Activated T-cell treated with anti-CD3 and anti-CD28 coated beads, Interleukin-2, amount 50 U/mL, for 72 hours (primary cell): Measurements from ENCODE around the gene PPP2R5E. TPM values are rescaled to one million over a fixed set of nuclear protein-coding genes. Genes with fewer than 3 reads are reported as not detected.
"Not testable (repeated sequence)": the region's sequence is repeated elsewhere in the genome, so short reads cannot be mapped to it uniquely, and the experiment has no call there.

Source experiments
- ATAC-seq, 2 donors: fragments of 150-1000 bp; cut with Tn5 transposase; replicated peaks in 1 of 2; 2 replicates each; pipeline ENCODE4 v1.10.0; 2021; ENCODE audit warnings: moderate library complexity in 2 of 2, mild to moderate bottlenecking in 1 of 2
- DNase-seq, 2 donors: peaks; one replicate each; pipeline ENCODE4 v3.0.0; 2021 to 2022; ENCODE audit warnings: mixed read lengths in 1 of 2
- H3K27ac Mint-ChIP-seq: one replicate; pipeline ENCODE4 v1.8.0; 2022; ENCODE audit warnings: mild to moderate bottlenecking, moderate library complexity, mixed read lengths
- H3K27me3 Mint-ChIP-seq: one replicate; pipeline ENCODE4 v1.8.0; 2022; ENCODE audit warnings: low read depth, mixed read lengths
- H3K36me3 Mint-ChIP-seq, 2 donors: one replicate each; pipeline ENCODE4 v1.8.0; 2022; ENCODE audit warnings: mixed read lengths in 2 of 2, mild to moderate bottlenecking in 1 of 2; ENCODE audit not compliant: insufficient read depth in 2 of 2
- H3K4me1 Mint-ChIP-seq: one replicate; pipeline ENCODE4 v1.8.0; 2022; ENCODE audit warnings: low read depth, mixed read lengths
- H3K4me3 Mint-ChIP-seq, 2 donors: one replicate each; pipeline ENCODE4 v1.8.0; 2022; ENCODE audit warnings: mild to moderate bottlenecking in 2 of 2, mixed read lengths in 2 of 2, moderate library complexity in 2 of 2
- H3K9me3 Mint-ChIP-seq, 2 donors: one replicate each; pipeline ENCODE4 v1.8.0; 2022; ENCODE audit warnings: mixed read lengths in 2 of 2
- total RNA-seq, 2 donors: library from RNA; stranded (reverse); gene quantifications; one replicate each; pipeline ENCODE4 v1.2.3, GENCODE V29; 2022

Gene PPP2R5E
- total RNA-seq, result 10 to 100 TPM; 40.6 to 44.9 TPM

- Mint-ChIP-seq H3K4me3 (peak within 1 kb of the TSS; percentile 95 to 96), H3K9me3 (no peaks in the 10 kb centered on the region), H3K27me3 (no peaks in the 10 kb centered on the region), H3K4me1 (peaks cover 29% of the 10 kb centered on the region), H3K27ac (peak within 1 kb of the TSS; percentile 86), H3K36me3 (peaks cover 4 to 7% of the 10 kb centered on the region in 2 donors)
- ATAC-seq (peak; percentile 97), DNase-seq (peak; percentile 96 to 98)
Observed at GRCh38 chr14:63543000-63543825, at the start of gene PPP2R5E. TSS of gene PPP2R5E (minus strand) at chr14:63543377. CDS start at chr14:63539685, 3,692 bp downstream.

DNA sequence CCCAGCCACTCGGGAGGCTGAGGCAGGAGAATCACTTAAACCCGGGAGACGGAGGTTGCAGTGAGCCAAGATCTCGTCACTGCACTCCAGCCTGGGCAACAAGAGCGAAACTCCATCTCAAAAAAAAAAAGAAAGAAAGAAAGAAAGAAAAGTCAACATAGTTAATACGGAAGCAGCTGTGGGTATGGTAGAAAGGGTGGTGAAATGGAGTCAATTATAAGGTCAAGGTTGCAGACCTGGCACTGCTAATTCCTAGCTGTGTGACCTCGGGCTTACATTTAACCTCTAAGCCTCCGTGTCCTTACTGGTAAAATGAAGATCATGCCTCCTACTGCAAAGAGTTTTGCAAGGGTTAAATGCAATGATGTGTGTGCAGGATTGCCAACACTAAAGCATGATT is 39.9 kb upstream of the PPP2R5E start:
- not testable (repeated sequence) for H3K4me3 Mint-ChIP-seq, H3K9me3 Mint-ChIP-seq, H3K27ac Mint-ChIP-seq

GRCh38 chr14:63581491-63581890 is 38.3 kb upstream of the PPP2R5E start:
- DNase-seq (no peak), ATAC-seq (no peak)
- H3K36me3 Mint-ChIP-seq, result no peaks in the 10 kb centered on the region
- no peak overlapping the region for H3K27ac Mint-ChIP-seq
- H3K4me1 Mint-ChIP-seq, result no peaks in the 10 kb centered on the region
- no peaks in the 10 kb centered on the region for H3K27me3 Mint-ChIP-seq
- H3K9me3 Mint-ChIP-seq, result no peaks in the 10 kb centered on the region
- no peak overlapping the region for H3K4me3 Mint-ChIP-seq

More for the DNA sequence above, 39.9 kb upstream of the PPP2R5E start:
- not testable (repeated sequence) for DNase-seq, H3K4me1 Mint-ChIP-seq, ATAC-seq, H3K36me3 Mint-ChIP-seq, H3K27me3 Mint-ChIP-seq

DNA sequence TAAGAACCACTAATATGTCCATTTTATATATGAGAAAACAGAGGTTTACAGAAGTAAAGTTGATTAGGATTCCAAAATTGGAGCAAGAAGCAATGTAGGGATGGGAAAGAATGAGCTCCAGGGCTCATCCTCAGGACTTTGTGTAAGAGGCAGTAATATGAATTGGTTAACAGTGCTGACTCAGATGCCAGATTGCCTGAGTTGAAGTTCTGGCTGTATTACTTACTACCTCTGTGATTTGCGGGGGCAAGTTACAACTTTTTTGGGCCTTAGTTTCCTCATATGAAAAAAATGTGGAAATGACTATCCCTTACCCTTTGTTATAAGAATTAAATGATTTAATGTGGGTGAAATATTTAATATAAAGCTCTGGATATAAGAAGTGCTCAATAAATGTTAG is 35.1 kb upstream of the PPP2R5E start:
- H3K4me1 Mint-ChIP-seq, result no peaks in the 10 kb centered on the region
- no peak overlapping the region for H3K27ac Mint-ChIP-seq

GRCh38 chr14:63573581-63573980 is 30.4 kb upstream of the PPP2R5E start:
- Mint-ChIP-seq H3K4me3 (no peak overlapping the region), H3K27me3 (no peaks in the 10 kb centered on the region), H3K9me3 (no peaks in the 10 kb centered on the region), H3K4me1 (no peaks in the 10 kb centered on the region), H3K36me3 (no peaks in the 10 kb centered on the region), H3K27ac (no peak overlapping the region)
- DNase-seq, result no peak
- ATAC-seq, result no peak

More for the DNA sequence above, 35.1 kb upstream of the PPP2R5E start:
- Mint-ChIP-seq H3K9me3 (no peaks in the 10 kb centered on the region), H3K36me3 (no peaks in the 10 kb centered on the region), H3K4me3 (no peak overlapping the region), H3K27me3 (no peaks in the 10 kb centered on the region)
- no peak for ATAC-seq
- DNase-seq, result no peak

DNA sequence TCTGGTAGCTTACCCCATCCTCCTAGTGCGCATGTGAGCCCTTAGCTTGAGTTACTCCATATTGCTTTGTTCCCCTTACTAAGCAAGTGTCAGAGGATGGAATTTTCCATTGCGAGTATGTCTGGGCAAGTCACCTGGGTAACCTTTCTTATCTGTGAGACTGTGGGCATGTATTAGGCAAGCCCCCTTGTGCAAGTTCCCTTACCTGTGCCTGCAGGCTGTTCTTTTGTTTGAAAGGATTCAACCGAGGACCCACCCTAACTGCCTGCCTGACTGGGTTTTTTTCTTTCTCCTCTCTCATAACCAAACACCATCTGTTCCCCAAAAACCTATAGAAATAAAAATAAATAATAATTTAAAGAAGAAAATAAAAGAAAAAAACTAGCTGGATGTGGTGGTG is 22.3 kb upstream of the PPP2R5E start:
- no peak for ATAC-seq
- Mint-ChIP-seq H3K4me3 (no peak overlapping the region), H3K4me1 (no peaks in the 10 kb centered on the region), H3K9me3 (no peaks in the 10 kb centered on the region), H3K36me3 (no peaks in the 10 kb centered on the region), H3K27me3 (no peaks in the 10 kb centered on the region), H3K27ac (no peak overlapping the region)
- no peak for DNase-seq

DNA sequence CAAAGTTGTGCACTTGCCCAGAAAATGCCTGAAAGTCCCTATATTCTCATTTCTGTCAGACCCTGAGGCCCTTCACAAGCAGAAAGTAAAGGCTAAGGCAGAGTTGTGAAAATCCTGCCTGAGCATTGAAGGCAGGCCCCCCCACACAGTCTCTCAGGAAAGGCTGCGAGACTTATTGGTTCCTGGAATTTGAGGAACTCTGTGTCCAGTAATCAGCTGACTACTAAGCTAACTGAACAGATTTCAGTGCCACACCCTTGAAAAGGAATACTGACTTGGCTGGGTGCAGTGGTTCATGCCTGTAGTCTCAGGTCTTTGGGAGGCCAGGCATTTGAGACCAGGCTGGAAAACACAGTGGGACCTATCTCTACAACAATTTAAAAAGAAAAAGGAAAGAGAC is 21.1 kb upstream of the PPP2R5E start:
- Mint-ChIP-seq H3K4me3 (no peak overlapping the region), H3K4me1 (no peaks in the 10 kb centered on the region), H3K9me3 (no peaks in the 10 kb centered on the region), H3K36me3 (no peaks in the 10 kb centered on the region), H3K27ac (no peak overlapping the region), H3K27me3 (no peaks in the 10 kb centered on the region)
- ATAC-seq, result no peak
- DNase-seq, result no peak

- no peak overlapping the region for H3K4me3 Mint-ChIP-seq
- no peak overlapping the region for H3K27ac Mint-ChIP-seq
- no peak for DNase-seq
- no peaks in the 10 kb centered on the region for H3K36me3 Mint-ChIP-seq
- H3K9me3 Mint-ChIP-seq, result no peaks in the 10 kb centered on the region
- ATAC-seq, result no peak
- H3K4me1 Mint-ChIP-seq, result no peaks in the 10 kb centered on the region
- H3K27me3 Mint-ChIP-seq, result no peaks in the 10 kb centered on the region
Observed at GRCh38 chr14:63563370-63564026, 20.3 kb upstream of the PPP2R5E start.

DNA sequence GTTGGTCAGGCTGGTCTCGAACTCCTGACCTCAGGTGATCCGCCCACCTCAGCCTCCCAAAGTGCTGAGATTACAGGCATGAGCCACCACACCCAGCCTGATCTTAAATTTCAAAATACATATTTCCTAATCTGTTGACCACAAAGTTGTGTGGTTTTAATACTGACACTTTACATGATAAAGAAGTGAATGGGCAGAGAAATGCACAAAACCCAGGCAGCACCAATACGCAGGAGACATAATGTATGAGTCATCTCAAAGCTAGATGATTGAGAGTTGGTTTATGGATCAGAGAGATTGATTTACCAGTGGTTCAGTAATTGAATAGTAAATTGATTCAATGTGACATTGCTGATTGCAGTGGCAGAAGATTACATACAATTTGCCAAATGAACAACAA is 19.2 kb upstream of the PPP2R5E start:
- Mint-ChIP-seq H3K36me3 (no peaks in the 10 kb centered on the region), H3K4me1 (no peaks in the 10 kb centered on the region), H3K9me3 (no peaks in the 10 kb centered on the region), H3K27me3 (no peaks in the 10 kb centered on the region), H3K27ac (no peak overlapping the region), H3K4me3 (no peak overlapping the region)
- DNase-seq (no peak), ATAC-seq (no peak)

DNA sequence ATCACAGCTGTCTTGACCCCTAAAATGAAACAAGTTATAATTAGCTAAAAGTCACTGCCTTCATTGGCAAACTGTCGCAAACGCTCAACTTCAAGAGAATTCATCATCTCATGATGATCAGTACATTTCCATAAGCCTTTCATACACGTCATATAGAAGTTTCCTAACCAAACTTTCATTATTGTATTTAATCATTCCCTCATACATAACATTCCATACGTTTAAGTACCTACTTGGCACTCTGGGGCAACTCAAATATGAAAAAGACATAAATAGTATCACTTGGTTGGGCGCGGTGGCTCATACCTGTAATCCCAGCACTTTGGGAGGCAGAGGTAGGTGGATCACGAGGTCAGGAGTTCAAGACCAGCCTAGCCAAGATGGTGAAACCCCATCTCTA is 12.4 kb upstream of the PPP2R5E start:
- no peaks in the 10 kb centered on the region for H3K27me3 Mint-ChIP-seq
- ATAC-seq, result peak; percentile 54 to 81
- DNase-seq, result peak in 1 of 2 donors; percentile 2
- no peaks in the 10 kb centered on the region for H3K36me3 Mint-ChIP-seq
- no peak overlapping the region for H3K27ac Mint-ChIP-seq
- no peak overlapping the region for H3K4me3 Mint-ChIP-seq
- H3K4me1 Mint-ChIP-seq, result peaks cover 13% of the 10 kb centered on the region
- no peaks in the 10 kb centered on the region for H3K9me3 Mint-ChIP-seq

- Mint-ChIP-seq H3K36me3 (no peaks in the 10 kb centered on the region), H3K27ac (no peak overlapping the region), H3K9me3 (no peaks in the 10 kb centered on the region), H3K4me3 (no peak overlapping the region), H3K4me1 (peaks cover 13% of the 10 kb centered on the region), H3K27me3 (no peaks in the 10 kb centered on the region)
- ATAC-seq (peak in 1 of 2 donors; percentile 57), DNase-seq (no peak)
Observed at GRCh38 chr14:63551332-63551731, 8.2 kb upstream of the PPP2R5E start.

DNA sequence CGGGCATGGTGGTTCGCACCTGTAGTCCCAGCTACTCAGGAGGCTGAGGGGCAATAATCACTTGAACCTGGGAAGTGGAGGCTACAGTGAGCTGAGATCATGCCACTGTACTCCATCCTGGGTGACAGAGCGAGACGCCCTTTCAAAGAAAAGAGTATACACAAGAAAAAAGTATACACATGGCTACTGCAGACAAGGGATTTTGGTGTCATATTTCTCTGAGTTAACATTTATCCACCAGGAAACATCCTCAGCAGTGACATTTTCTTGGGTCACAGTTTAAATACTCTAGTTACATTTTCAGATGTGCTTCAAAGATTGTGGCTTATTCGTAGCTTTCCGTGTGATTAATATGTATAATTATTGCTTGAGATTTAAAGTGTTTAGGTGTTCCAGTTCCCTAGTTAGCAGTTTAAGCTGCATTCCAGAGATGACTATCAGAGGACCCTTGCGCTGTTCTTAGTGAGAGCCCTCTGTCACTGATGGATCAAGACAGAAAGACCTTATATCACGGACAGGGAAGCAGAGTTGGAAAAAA is 4.7 kb upstream of the PPP2R5E start:
- DNase-seq (no peak), ATAC-seq (no peak)
- no peak overlapping the region for H3K27ac Mint-ChIP-seq
- H3K27me3 Mint-ChIP-seq, result no peaks in the 10 kb centered on the region
- peaks cover 18% of the 10 kb centered on the region for H3K4me1 Mint-ChIP-seq
- no peak overlapping the region for H3K4me3 Mint-ChIP-seq
- no peaks in the 10 kb centered on the region for H3K9me3 Mint-ChIP-seq
- H3K36me3 Mint-ChIP-seq, result peaks cover 0 to 2% of the 10 kb centered on the region in 2 donors

DNA sequence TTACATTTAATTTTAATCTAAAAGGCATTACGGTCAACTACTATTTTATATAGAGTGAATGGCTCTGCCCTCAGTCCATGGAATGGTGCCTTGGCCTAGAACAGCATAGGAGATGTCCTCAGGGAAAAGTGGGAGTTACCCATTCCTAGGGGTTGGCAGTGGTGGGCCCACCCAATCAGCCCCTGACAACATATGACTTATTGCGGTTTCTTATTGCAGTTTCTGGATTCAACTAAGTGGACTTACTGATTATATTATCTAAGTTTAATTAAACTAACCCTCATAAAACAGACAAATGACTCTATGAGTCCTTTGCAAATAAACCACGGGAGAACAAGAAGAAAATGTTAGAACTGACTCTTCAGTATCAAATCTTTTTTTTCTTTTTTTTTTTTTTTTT is 2.3 kb upstream of the PPP2R5E start:
- H3K4me1 Mint-ChIP-seq, result peaks cover 29% of the 10 kb centered on the region
- H3K4me3 Mint-ChIP-seq, result no peak overlapping the region
- no peaks in the 10 kb centered on the region for H3K9me3 Mint-ChIP-seq
- no peak for ATAC-seq
- DNase-seq, result no peak
- peaks cover 0 to 2% of the 10 kb centered on the region in 2 donors for H3K36me3 Mint-ChIP-seq
- no peaks in the 10 kb centered on the region for H3K27me3 Mint-ChIP-seq
- H3K27ac Mint-ChIP-seq, result no peak overlapping the region
